SK-N-SH (cell line): ENCODE data around the gene KCNMB3. TPM values are rescaled to one million over a fixed set of nuclear protein-coding genes. Genes with fewer than 3 reads are reported as not detected.

ENCODE experiments used
- CTCF ChIA-PET: fragments of 300-600, 350-600 bp; formaldehyde crosslinking; extraction: SDS; loops from one replicate; lab custom pipeline; 2021; lab: Yijun Ruan, JAX
- POLR2A ChIA-PET: fragments of 350-600 bp; sonication (Branson Sonifier 250); formaldehyde crosslinking; extraction: SDS; loops from one replicate; lab custom pipeline; 2020; ENCODE audit warnings: antibody characterized with exemption, inconsistent platforms; lab: Yijun Ruan, JAX
- DNase-seq: peaks from one replicate; pipeline ENCODE4 v3.0.0; 2012
- H2AFZ ChIP-seq: fragments of 200-600 bp; sonication (generic); 2 replicates; pipeline ENCODE4 v1.8.1; 2016; ENCODE audit warnings: antibody characterized with exemption, mild to moderate bottlenecking, low read depth
- H3F3A ChIP-seq: fragments of 200-600 bp; sonication (generic); replicated peaks from 2 replicates; pipeline ENCODE3; 2016; ENCODE audit warnings: antibody characterized with exemption, mild to moderate bottlenecking; ENCODE audit not compliant: insufficient read depth
- H3K27ac ChIP-seq, 2 experiments: fragments of 200-500 bp in 1 of 2; fragments of 200-600 bp in 1 of 2; sonication (Bioruptor generic) in 1 of 2; sonication (generic), shearing (Covaris generic) in 1 of 2; 2 replicates each; pipeline versions ENCODE4 v1.5.1 to v1.6.1; 2014 to 2016; ENCODE audit warnings: low read depth in 2 of 2, inconsistent platforms in 1 of 2, low read length in 1 of 2, mild to moderate bottlenecking in 1 of 2, mixed read lengths in 1 of 2
- H3K27me3 ChIP-seq: fragments of 200-600 bp; sonication (generic), shearing (Covaris generic); 2 replicates; pipeline ENCODE4 v1.6.1; 2016; ENCODE audit warnings: mixed run types; ENCODE audit not compliant: insufficient read depth
- H3K36me3 ChIP-seq, 2 experiments: fragments of 200-500 bp in 1 of 2; fragments of 200-600 bp in 1 of 2; sonication (Bioruptor generic) in 1 of 2; sonication (generic) in 1 of 2; replicated peaks in 1 of 2; 2 replicates each; pipeline versions ENCODE3 to v1.5.1; 2014 to 2016; ENCODE audit warnings: low read length in 1 of 2, mild to moderate bottlenecking in 1 of 2; ENCODE audit not compliant: insufficient read depth in 2 of 2, control insufficient read depth in 1 of 2
- H3K4me1 ChIP-seq, 2 experiments: fragments of 200-500 bp in 1 of 2; fragments of 200-600 bp in 1 of 2; sonication (Bioruptor generic) in 1 of 2; sonication (generic), shearing (Covaris generic) in 1 of 2; 2 replicates each; pipeline versions ENCODE4 v1.5.1 to v1.6.1; 2014 to 2016; ENCODE audit warnings: low read depth in 1 of 2, low read length in 1 of 2, mixed run types in 1 of 2; ENCODE audit not compliant: insufficient read depth in 2 of 2, control insufficient read depth in 1 of 2
- H3K4me2 ChIP-seq: fragments of 200-600 bp; sonication (generic), shearing (Covaris generic); 2 replicates; pipeline ENCODE4 v1.6.1; 2017; ENCODE audit warnings: mixed run types
- H3K4me3 ChIP-seq, 2 experiments: fragments of 200-500 bp in 1 of 2; fragments of 200-600 bp in 1 of 2; sonication (Bioruptor generic) in 1 of 2; sonication (generic), shearing (Covaris generic) in 1 of 2; 2 replicates each; pipeline versions ENCODE4 v1.5.1 to v1.8.1; 2014 to 2016; ENCODE audit warnings: low read depth in 2 of 2, inconsistent platforms in 1 of 2, low read length in 1 of 2, mild to moderate bottlenecking in 1 of 2, mixed read lengths in 1 of 2, moderate library complexity in 1 of 2
- H3K79me2 ChIP-seq: fragments of 200-600 bp; sonication (generic); 2 replicates; pipeline ENCODE4 v1.8.1; 2017; ENCODE audit warnings: mild to moderate bottlenecking; ENCODE audit not compliant: insufficient read depth
- H3K9ac ChIP-seq: fragments of 200-600 bp; sonication (generic); 2 replicates; pipeline ENCODE4 v1.6.1; 2017; ENCODE audit warnings: mixed run types
- H3K9me2 ChIP-seq: fragments of 200-600 bp; sonication (generic); 2 replicates; pipeline ENCODE4 v1.6.1; 2017; ENCODE audit warnings: mixed run types
- H3K9me3 ChIP-seq: fragments of 200-600 bp; sonication (generic); 2 replicates; pipeline ENCODE4 v1.6.1; 2017; ENCODE audit warnings: mixed run types, mild to moderate bottlenecking, moderate library complexity
- H4K20me1 ChIP-seq: fragments of 200-600 bp; sonication (generic); 2 replicates; pipeline ENCODE4 v1.6.1; 2017; ENCODE audit warnings: mild to moderate bottlenecking, mixed run types; ENCODE audit not compliant: insufficient read depth
- CHD2 ChIP-seq: fragments of 150-350 bp; IDR thresholded peaks from 2 replicates; pipeline ENCODE4 v1.6.1; 2018; ENCODE audit warnings: low read length; ENCODE audit not compliant: partially characterized antibody
- ELF1 ChIP-seq: IDR thresholded peaks from 2 replicates; pipeline ENCODE4 v1.4.0; 2012
- EZH2phosphoT487 ChIP-seq: fragments of 200-600 bp; sonication (generic); IDR thresholded peaks from 2 replicates; pipeline ENCODE4 v1.6.1; 2017; ENCODE audit warnings: low read depth, mixed run types, mild to moderate bottlenecking, antibody characterized with exemption, moderate library complexity, borderline replicate concordance
- FOXJ3 ChIP-seq: sonication (generic); formaldehyde crosslinking; IDR thresholded peaks from 2 replicates; pipeline ENCODE4 v1.5.1; 2020; ENCODE audit warnings: mild to moderate bottlenecking, missing genetic modification reagents
- FOXM1 ChIP-seq: IDR thresholded peaks from 2 replicates; pipeline ENCODE4 v1.4.0; 2012; ENCODE audit warnings: low read depth, mild to moderate bottlenecking
- GATA2 ChIP-seq: sonication (generic); formaldehyde crosslinking; IDR thresholded peaks from 2 replicates; pipeline ENCODE4 v1.5.0; 2020; ENCODE audit warnings: mild to moderate bottlenecking, missing genetic modification reagents
- JUND ChIP-seq: IDR thresholded peaks from 2 replicates; pipeline ENCODE4 v1.4.0; 2012
- MEF2A ChIP-seq: IDR thresholded peaks from 2 replicates; pipeline ENCODE4 v1.4.0; 2012; ENCODE audit warnings: low read depth, borderline replicate concordance
- MXI1 ChIP-seq: IDR thresholded peaks from 2 replicates; pipeline ENCODE4 v1.6.1; 2012; ENCODE audit warnings: mild to moderate bottlenecking, low read depth, low read length, improper control_type of control experiment
- RAD21 ChIP-seq: IDR thresholded peaks from 2 replicates; pipeline ENCODE4 v1.6.1; 2012; ENCODE audit warnings: mild to moderate bottlenecking, low read length
- RCOR1 ChIP-seq: fragments of 150-350 bp; IDR thresholded peaks from 2 replicates; pipeline ENCODE4 v1.6.1; 2017; ENCODE audit warnings: antibody characterized with exemption, low read length
- RFX5 ChIP-seq: IDR thresholded peaks from 2 replicates; pipeline ENCODE4 v1.6.1; 2012; ENCODE audit warnings: mild to moderate bottlenecking, improper control_type of control experiment, low read length
- SIN3A ChIP-seq: IDR thresholded peaks from 2 replicates; pipeline ENCODE4 v1.6.1; 2012; ENCODE audit warnings: low read depth, mild to moderate bottlenecking, low read length, moderate library complexity, borderline replicate concordance
- TCF12 ChIP-seq: IDR thresholded peaks from 2 replicates; pipeline ENCODE4 v1.4.0; 2012
- TEAD4 ChIP-seq: IDR thresholded peaks from 2 replicates; pipeline ENCODE4 v1.4.0; 2012; ENCODE audit warnings: mild to moderate bottlenecking, borderline replicate concordance; ENCODE audit not compliant: insufficient read depth
- YY1 ChIP-seq: IDR thresholded peaks from 2 replicates; pipeline ENCODE4 v1.4.0; 2012; ENCODE audit warnings: low read depth, mild to moderate bottlenecking
- WGBS: methylation state at CpG from one replicate; pipeline ENCODE4 v1.1.6; 2017; ENCODE audit warnings: low lambda C conversion rate; 5-methylcytosine and 5-hydroxymethylcytosine counted together
- polyA plus RNA-seq, 3 experiments: library from polyadenylated mRNA; depleted of rRNA; stranded (reverse); fragments of >200 nt; gene quantifications; 2 replicates each; pipeline ENCODE4 v1.2.3, GENCODE V29; 2012
- TF ChIP-seq, protein P1 (sequence below): IDR thresholded peaks from 2 replicates; pipeline ENCODE4 v1.4.0; 2012; ENCODE audit warnings: low read depth, borderline replicate concordance
- TF ChIP-seq, protein P2 (sequence below): IDR thresholded peaks from 2 replicates; pipeline ENCODE4; 2012
- TF ChIP-seq, protein P3 (sequence below): IDR thresholded peaks from 2 replicates; pipeline ENCODE4 v1.4.0; 2012; ENCODE audit warnings: low read depth
- TF ChIP-seq, protein P4 (sequence below): fragments of 200-600 bp; sonication (generic); IDR thresholded peaks from 2 replicates; pipeline ENCODE4 v1.6.1; 2017; ENCODE audit warnings: antibody characterized with exemption, mild to moderate bottlenecking, moderate library complexity
- TF ChIP-seq, protein P5 (sequence below): IDR thresholded peaks from 2 replicates; pipeline ENCODE4 v1.4.0; 2012; ENCODE audit warnings: low read depth, borderline replicate concordance

KCNMB3 gene
- polyA plus RNA-seq, 1 of the 3 experiments (the other 2 are of a cell fraction): 1.1 TPM

DNA sequence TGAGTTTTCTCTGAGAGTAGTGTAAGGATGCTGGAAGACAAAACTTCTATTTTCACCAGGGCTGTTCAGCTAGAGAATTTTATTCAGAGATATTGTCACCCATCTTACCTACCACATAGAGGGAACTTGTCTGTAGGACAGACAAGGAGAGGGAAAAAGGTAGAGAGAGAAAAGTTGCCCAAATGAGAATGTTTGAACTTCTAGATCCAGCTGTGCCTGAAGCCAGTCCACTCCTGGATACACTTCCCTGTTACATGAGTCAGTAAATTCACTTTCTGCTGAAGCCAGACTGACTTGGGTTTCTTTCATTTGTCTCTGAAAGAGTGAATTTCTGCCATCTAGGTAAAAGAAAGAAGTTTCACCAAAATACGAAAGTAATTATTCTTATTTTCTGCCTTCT, 27.2 kb upstream of the KCNMB3 start:
- no peak overlapping the region for H3K9ac ChIP-seq
- H2AFZ ChIP-seq: no peak overlapping the region
- H3K4me1 ChIP-seq: no peaks in the 10 kb centered on the region
- no peak overlapping the region for H3K27ac ChIP-seq
- H3K4me2 ChIP-seq: no peak overlapping the region
- H4K20me1 ChIP-seq: no peaks in the 10 kb centered on the region
- DNase-seq: no peak
- no peak overlapping the region for H3K4me3 ChIP-seq
- no peaks in the 10 kb centered on the region for H3K27me3 ChIP-seq
- H3K79me2 ChIP-seq: no peaks in the 10 kb centered on the region
- CTCF ChIA-PET: no interaction called here
- 96% methylated on average over 1 of the region's 1 CpG for WGBS
- POLR2A ChIA-PET: no interaction called here
- H3K9me3 ChIP-seq: no peaks in the 10 kb centered on the region
- TF ChIP-seq RCOR1 (no peak), FOXJ3 (no peak), CHD2 (no peak), RAD21 (no peak), TEAD4 (no peak), EZH2phosphoT487 (no peak), SIN3A (no peak)
- TF ChIP-seq, protein P1, sequence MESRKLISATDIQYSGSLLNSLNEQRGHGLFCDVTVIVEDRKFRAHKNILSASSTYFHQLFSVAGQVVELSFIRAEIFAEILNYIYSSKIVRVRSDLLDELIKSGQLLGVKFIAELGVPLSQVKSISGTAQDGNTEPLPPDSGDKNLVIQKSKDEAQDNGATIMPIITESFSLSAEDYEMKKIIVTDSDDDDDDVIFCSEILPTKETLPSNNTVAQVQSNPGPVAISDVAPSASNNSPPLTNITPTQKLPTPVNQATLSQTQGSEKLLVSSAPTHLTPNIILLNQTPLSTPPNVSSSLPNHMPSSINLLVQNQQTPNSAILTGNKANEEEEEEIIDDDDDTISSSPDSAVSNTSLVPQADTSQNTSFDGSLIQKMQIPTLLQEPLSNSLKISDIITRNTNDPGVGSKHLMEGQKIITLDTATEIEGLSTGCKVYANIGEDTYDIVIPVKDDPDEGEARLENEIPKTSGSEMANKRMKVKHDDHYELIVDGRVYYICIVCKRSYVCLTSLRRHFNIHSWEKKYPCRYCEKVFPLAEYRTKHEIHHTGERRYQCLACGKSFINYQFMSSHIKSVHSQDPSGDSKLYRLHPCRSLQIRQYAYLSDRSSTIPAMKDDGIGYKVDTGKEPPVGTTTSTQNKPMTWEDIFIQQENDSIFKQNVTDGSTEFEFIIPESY: no peak
- no peaks in the 10 kb centered on the region for H3F3A ChIP-seq
- no peaks in the 10 kb centered on the region for H3K36me3 ChIP-seq
- no peaks in the 10 kb centered on the region for H3K9me2 ChIP-seq

DNA sequence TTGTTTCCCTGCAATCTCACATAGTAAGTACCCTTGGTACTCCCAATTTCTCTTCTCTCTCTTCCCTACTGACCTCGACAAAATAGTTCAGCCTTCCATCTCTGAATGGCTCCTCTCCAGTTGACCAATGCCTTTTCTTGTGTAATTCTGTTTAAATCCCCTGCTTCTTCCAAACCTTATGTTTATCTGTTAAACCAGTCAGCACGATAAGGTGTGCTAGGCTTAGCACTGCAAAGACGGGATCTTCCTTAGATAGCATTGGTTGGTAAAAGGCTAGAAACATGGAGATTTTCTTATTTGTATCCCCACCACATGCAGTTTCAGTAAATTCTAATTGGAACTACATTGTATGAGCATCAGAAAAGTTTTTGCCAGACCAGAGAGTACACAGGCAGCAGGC, 25.8 kb upstream of the KCNMB3 start:
- Histone ChIP-seq H3K4me1 (no peaks in the 10 kb centered on the region), H3K79me2 (no peaks in the 10 kb centered on the region), H3K27me3 (no peaks in the 10 kb centered on the region), H3K4me2 (no peak overlapping the region), H3K9me2 (no peaks in the 10 kb centered on the region), H3K9me3 (no peaks in the 10 kb centered on the region), H3K4me3 (no peak overlapping the region), H4K20me1 (no peaks in the 10 kb centered on the region), H3F3A (no peaks in the 10 kb centered on the region), H3K36me3 (no peaks in the 10 kb centered on the region), H3K27ac (no peak overlapping the region), H3K9ac (no peak overlapping the region), H2AFZ (no peak overlapping the region)
- POLR2A ChIA-PET: no interaction called here
- no peak for DNase-seq
- WGBS: 85% methylated on average over 3 of the region's 3 CpGs
- CTCF ChIA-PET: no interaction called here
- TF ChIP-seq GATA2 (CRISPR knock-in tag) (no peak), FOXM1 (no peak), YY1 (no peak), TCF12 (no peak), RFX5 (no peak), JUND (no peak), ELF1 (no peak), FOXJ3 (no peak), MXI1 (no peak), MEF2A (no peak)
- TF ChIP-seq, protein P1: no peak
- TF ChIP-seq, protein P2, sequence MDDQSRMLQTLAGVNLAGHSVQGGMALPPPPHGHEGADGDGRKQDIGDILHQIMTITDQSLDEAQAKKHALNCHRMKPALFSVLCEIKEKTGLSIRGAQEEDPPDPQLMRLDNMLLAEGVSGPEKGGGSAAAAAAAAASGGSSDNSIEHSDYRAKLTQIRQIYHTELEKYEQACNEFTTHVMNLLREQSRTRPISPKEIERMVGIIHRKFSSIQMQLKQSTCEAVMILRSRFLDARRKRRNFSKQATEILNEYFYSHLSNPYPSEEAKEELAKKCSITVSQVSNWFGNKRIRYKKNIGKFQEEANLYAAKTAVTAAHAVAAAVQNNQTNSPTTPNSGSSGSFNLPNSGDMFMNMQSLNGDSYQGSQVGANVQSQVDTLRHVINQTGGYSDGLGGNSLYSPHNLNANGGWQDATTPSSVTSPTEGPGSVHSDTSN: no peak
- TF ChIP-seq, protein P3, sequence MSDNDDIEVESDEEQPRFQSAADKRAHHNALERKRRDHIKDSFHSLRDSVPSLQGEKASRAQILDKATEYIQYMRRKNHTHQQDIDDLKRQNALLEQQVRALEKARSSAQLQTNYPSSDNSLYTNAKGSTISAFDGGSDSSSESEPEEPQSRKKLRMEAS: no peak
- TF ChIP-seq, protein P4, sequence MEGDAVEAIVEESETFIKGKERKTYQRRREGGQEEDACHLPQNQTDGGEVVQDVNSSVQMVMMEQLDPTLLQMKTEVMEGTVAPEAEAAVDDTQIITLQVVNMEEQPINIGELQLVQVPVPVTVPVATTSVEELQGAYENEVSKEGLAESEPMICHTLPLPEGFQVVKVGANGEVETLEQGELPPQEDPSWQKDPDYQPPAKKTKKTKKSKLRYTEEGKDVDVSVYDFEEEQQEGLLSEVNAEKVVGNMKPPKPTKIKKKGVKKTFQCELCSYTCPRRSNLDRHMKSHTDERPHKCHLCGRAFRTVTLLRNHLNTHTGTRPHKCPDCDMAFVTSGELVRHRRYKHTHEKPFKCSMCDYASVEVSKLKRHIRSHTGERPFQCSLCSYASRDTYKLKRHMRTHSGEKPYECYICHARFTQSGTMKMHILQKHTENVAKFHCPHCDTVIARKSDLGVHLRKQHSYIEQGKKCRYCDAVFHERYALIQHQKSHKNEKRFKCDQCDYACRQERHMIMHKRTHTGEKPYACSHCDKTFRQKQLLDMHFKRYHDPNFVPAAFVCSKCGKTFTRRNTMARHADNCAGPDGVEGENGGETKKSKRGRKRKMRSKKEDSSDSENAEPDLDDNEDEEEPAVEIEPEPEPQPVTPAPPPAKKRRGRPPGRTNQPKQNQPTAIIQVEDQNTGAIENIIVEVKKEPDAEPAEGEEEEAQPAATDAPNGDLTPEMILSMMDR: no peak
- TF ChIP-seq, protein P5, sequence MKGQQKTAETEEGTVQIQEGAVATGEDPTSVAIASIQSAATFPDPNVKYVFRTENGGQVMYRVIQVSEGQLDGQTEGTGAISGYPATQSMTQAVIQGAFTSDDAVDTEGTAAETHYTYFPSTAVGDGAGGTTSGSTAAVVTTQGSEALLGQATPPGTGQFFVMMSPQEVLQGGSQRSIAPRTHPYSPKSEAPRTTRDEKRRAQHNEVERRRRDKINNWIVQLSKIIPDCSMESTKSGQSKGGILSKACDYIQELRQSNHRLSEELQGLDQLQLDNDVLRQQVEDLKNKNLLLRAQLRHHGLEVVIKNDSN: no peak
